Measurements from ENCODE around the gene LAMTOR3.

DNA sequence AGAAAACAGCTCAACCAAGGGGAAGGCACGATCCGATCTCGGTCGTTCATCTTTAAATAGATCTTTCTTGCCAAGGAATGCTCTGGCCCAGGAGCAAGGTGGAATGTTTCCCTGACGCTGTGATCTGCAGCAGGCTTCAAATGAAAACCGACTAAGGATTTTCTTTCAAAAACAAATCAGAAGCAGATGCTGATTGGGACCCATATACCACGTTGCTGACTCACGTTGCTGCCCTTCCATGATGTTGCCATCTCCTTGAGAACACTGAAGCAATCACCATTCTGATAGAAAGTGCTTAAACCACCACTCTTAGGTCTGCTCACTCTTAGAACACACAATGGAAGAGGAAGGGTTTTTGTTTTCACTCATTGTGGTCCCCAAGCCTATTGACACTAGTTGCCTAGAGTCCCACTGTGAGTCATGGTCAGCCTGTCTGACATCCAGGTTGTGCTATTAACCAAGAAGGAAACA is 26.1 kb downstream of the LAMTOR3 start:
- TF ChIP-seq POLR2AphosphoS5 (IDR thresholded peaks at IDR 0.05) (no peak), CTCF (IDR thresholded peaks at IDR 0.05) (no peak)
